GM19240 (cell line): ENCODE measurements around the gene CCDC85C.

ENCODE experiments used
- DNase-seq: peaks from one replicate; pipeline ENCODE4 v3.0.0; 2011; ENCODE audit warnings: low spot score; ENCODE audit not compliant: insufficient read length

The CCDC85C gene

GRCh38 chr14:99452968-99453367 lies 151.0 kb downstream of the CCDC85C start:
- DNase-seq: no peak

DNA sequence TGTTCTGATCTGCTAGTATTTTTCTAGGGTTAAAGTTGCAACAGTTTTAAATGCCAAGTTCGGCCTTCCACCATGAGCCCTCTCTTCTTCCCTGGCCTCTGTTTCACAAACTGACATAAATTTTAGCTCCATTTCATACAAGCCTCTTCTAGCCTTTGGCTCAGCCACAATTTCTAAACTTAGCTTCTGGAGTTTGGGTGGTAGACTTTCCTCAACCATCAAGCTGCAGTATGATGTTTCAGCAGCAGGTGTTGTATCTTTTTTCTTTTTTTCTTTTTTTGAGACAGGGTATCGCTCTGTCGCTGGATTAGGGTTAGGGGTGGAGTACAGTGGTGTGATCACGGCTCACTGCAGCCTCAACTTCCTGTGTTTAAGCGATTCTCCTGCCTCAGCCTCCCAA lies 152.8 kb downstream of the CCDC85C start:
- no peak for DNase-seq

- no peak for DNase-seq
These were observed 153.7 kb downstream of the CCDC85C start for GRCh38 chr14:99450266-99450665.
